Calu3 (cell line): ENCODE results near the gene MAOB. TPM values are rescaled to one million over a fixed set of nuclear protein-coding genes. Genes with fewer than 3 reads are reported as not detected.
"Not testable (repeated sequence)": the region's sequence is repeated elsewhere in the genome, so short reads cannot be mapped to it uniquely, and the experiment has no call there.

Experiments used
- Bru-seq: library from RNA; stranded (reverse); fragments of 400-500 nt; gene quantifications from one replicate; lab custom pipeline; 2021; lab: Mats Ljungman, UMichigan
- BruChase-seq, 2 experiments: library from RNA; stranded (reverse); fragments of 400-500 nt; gene quantifications; one replicate each; lab custom pipeline; 2021; lab: Mats Ljungman, UMichigan
- BruUV-seq: library from RNA; stranded (reverse); fragments of 400-500 nt; replicated peaks from 2 replicates; lab custom pipeline; 2021; lab: Mats Ljungman, UMichigan
- CTCF ChIA-PET: fragments of 300-600 bp; sonication (Branson Sonifier 250); formaldehyde crosslinking; loops from one replicate; lab custom pipeline; 2022; ENCODE audit warnings: antibody characterized with exemption; lab: Charles Lee
- DNase-seq: peaks from one replicate; pipeline ENCODE4 v3.0.0; 2022
- H3K27ac Mint-ChIP-seq: one replicate; pipeline ENCODE4 v1.8.0; 2022; ENCODE audit warnings: mixed read lengths; ENCODE audit not compliant: unreplicated experiment
- H3K27me3 Mint-ChIP-seq: one replicate; pipeline ENCODE4 v1.8.0; 2022; ENCODE audit warnings: mixed read lengths; ENCODE audit not compliant: unreplicated experiment
- H3K36me3 Mint-ChIP-seq: one replicate; pipeline ENCODE4 v1.8.0; 2022; ENCODE audit warnings: mild to moderate bottlenecking, moderate library complexity, mixed read lengths; ENCODE audit not compliant: insufficient read depth, unreplicated experiment
- H3K4me1 Mint-ChIP-seq: one replicate; pipeline ENCODE4 v1.8.0; 2022; ENCODE audit warnings: mild to moderate bottlenecking, low read depth, mixed read lengths; ENCODE audit not compliant: unreplicated experiment
- H3K4me3 Mint-ChIP-seq: one replicate; pipeline ENCODE4 v1.8.0; 2022; ENCODE audit warnings: mild to moderate bottlenecking, low read depth, moderate library complexity, mixed read lengths; ENCODE audit not compliant: unreplicated experiment
- H3K9me3 Mint-ChIP-seq: one replicate; pipeline ENCODE4 v1.8.0; 2022; ENCODE audit warnings: low read depth, mixed read lengths; ENCODE audit not compliant: unreplicated experiment
- intact Hi-C: fragments of 100-400 bp; cut with micrococcal nuclease; formaldehyde crosslinking; loops from one replicate; pipeline ENCODE4 v1.10.0; 2022; ENCODE audit not compliant: unreplicated experiment
- long read RNA-seq: library from polyadenylated mRNA; stranded (forward); transcript quantifications from one replicate; pipeline ENCODE4 v2.0.0, GENCODE V29; 2022
- total RNA-seq: library from RNA; stranded (reverse); gene quantifications from 2 replicates; pipeline ENCODE4 v1.2.3, GENCODE V29; 2022
- TF ChIP-seq, protein P1 (sequence below): fragments of 200-600 bp; IDR thresholded peaks from one replicate; pipeline ENCODE4 v1.8.0; 2022; ENCODE audit warnings: antibody characterized with exemption; ENCODE audit not compliant: unreplicated experiment

MAOB gene
- total RNA-seq (45.0 and 56.8 TPM in 2 replicates), Bru-seq, nascent RNA (percentile 59 among the genes with signal in this experiment), BruChase-seq, experiment 1, labeled RNA remaining after a 6-hour chase (percentile 63 among the genes with signal in this experiment), BruChase-seq, experiment 2, labeled RNA remaining after a 2-hour chase (percentile 53 among the genes with signal in this experiment)
- long read RNA-seq, transcript MAOB-201 (15 exons, 2,566 nt), result major isoform, 60 of 86 reads
- long read RNA-seq, partial matches to known transcripts, result 8 of 86 reads
- long read RNA-seq, other reads (novel, unspliced or antisense), result 18 of 86 reads

GRCh38 chrX:43882294-43882681, at the start of gene MAOB:
Gene MAOB (minus strand): TSS chrX:43882450. CDS start chrX:43882299, 151 bp downstream.
- no TSS peak for BruUV-seq
- TF ChIP-seq, protein P1, sequence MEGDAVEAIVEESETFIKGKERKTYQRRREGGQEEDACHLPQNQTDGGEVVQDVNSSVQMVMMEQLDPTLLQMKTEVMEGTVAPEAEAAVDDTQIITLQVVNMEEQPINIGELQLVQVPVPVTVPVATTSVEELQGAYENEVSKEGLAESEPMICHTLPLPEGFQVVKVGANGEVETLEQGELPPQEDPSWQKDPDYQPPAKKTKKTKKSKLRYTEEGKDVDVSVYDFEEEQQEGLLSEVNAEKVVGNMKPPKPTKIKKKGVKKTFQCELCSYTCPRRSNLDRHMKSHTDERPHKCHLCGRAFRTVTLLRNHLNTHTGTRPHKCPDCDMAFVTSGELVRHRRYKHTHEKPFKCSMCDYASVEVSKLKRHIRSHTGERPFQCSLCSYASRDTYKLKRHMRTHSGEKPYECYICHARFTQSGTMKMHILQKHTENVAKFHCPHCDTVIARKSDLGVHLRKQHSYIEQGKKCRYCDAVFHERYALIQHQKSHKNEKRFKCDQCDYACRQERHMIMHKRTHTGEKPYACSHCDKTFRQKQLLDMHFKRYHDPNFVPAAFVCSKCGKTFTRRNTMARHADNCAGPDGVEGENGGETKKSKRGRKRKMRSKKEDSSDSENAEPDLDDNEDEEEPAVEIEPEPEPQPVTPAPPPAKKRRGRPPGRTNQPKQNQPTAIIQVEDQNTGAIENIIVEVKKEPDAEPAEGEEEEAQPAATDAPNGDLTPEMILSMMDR, result no peak
- H3K27me3 Mint-ChIP-seq, result no peaks in the 10 kb centered on the region
- no peaks in the 10 kb centered on the region for H3K9me3 Mint-ChIP-seq
- peaks cover 21% of the 10 kb centered on the region for H3K36me3 Mint-ChIP-seq
- DNase-seq, result peak; percentile 63
- intact Hi-C loops, result no loop called here
- CTCF ChIA-PET, result interaction anchor here (0.6 kb wide), 1 partner anchor 16 kb away, joined by 4 read pairs; no protein-coding TSS in a partner anchor
- H3K4me1 Mint-ChIP-seq, result peaks cover 45% of the 10 kb centered on the region
- peak within 1 kb of the TSS; percentile 36 for H3K4me3 Mint-ChIP-seq
- H3K27ac Mint-ChIP-seq, result peak within 1 kb of the TSS; percentile 27

- intact Hi-C loops, H3K9me3 Mint-ChIP-seq, BruUV-seq, DNase-seq, H3K27ac Mint-ChIP-seq, H3K36me3 Mint-ChIP-seq, H3K4me1 Mint-ChIP-seq, H3K4me3 Mint-ChIP-seq, H3K27me3 Mint-ChIP-seq, CTCF ChIA-PET: not testable (repeated sequence)
These were observed 39.8 kb upstream of the MAOB start for GRCh38 chrX:43922032-43922431.

DNA sequence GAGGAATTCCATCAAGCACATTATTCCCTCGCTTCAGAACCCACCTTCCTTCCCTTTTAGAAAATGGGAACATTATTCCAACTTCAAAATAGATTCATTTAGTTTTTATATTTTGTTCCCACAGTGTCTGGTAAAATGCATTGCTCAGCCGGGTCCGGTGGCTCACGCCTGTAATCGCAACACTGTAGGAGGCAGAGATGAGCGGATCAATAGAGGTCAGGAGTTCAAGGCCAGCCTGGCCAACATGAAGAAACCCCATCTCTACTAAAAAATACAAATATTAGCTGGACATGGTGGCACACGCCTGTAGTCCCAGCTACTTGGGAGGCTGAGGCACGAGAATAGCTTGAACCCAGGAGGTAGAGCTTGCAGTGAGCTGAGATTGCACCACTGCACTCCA, 28.5 kb upstream of the MAOB start:
- H3K27me3 Mint-ChIP-seq, H3K36me3 Mint-ChIP-seq, intact Hi-C loops, H3K27ac Mint-ChIP-seq, H3K4me1 Mint-ChIP-seq, BruUV-seq, DNase-seq, H3K9me3 Mint-ChIP-seq, H3K4me3 Mint-ChIP-seq: not testable (repeated sequence)
- CTCF ChIA-PET, result interaction anchor here (0.7 kb wide), 1 partner anchor 328 kb away, joined by 3 read pairs; no protein-coding TSS in a partner anchor

DNA sequence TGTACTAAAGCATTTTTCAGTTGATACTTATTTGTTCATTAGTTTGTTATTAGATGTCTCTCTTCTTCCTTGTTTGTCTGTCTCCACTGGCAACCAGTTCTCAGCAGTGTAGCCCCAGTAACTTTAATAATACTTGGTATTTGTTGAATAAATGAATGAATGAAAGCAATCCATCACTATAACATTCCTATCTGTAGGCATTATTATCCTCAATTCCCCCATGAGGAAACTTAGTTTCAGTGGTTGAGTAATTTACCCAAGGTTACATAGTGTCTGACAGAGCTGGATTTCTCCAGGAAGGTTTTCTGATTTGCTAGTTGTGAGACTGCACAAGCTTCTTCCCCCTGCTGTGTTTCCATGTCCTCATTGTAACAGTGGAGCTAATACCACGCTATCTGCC, 27.8 kb upstream of the MAOB start:
- intact Hi-C loops, result no loop called here
- no peaks in the 10 kb centered on the region for H3K27me3 Mint-ChIP-seq
- TF ChIP-seq, protein P1, result no peak
- H3K9me3 Mint-ChIP-seq, result no peaks in the 10 kb centered on the region
- no peak for DNase-seq
- no TSS peak for BruUV-seq
- no peaks in the 10 kb centered on the region for H3K36me3 Mint-ChIP-seq
- no peak overlapping the region for H3K4me3 Mint-ChIP-seq
- CTCF ChIA-PET, result no interaction called here
- H3K27ac Mint-ChIP-seq, result no peak overlapping the region
- peaks cover 9% of the 10 kb centered on the region for H3K4me1 Mint-ChIP-seq

- TF ChIP-seq, protein P1, result no peak
- BruUV-seq, result no TSS peak
- peaks cover 3% of the 10 kb centered on the region for H3K4me1 Mint-ChIP-seq
- H3K27ac Mint-ChIP-seq, result no peak overlapping the region
- intact Hi-C loops, result no loop called here
- CTCF ChIA-PET, result no interaction called here
- H3K36me3 Mint-ChIP-seq, result no peaks in the 10 kb centered on the region
- no peak for DNase-seq
- no peak overlapping the region for H3K4me3 Mint-ChIP-seq
- no peaks in the 10 kb centered on the region for H3K27me3 Mint-ChIP-seq
- no peaks in the 10 kb centered on the region for H3K9me3 Mint-ChIP-seq
These were observed 26.9 kb upstream of the MAOB start for GRCh38 chrX:43909141-43909540.
